Stimulated activated naive B cell treated with anti-CD40 and anti-IgM and Interleukin-4, amounts not matched to agents 10 μg/mL and 1 μg/mL and 100 μg/mL, for 72 hours (primary cell): ENCODE results near the gene CEACAM1.
"Not testable (repeated sequence)": the region's sequence is repeated elsewhere in the genome, so short reads cannot be mapped to it uniquely, and the experiment has no call there.

Experiments
- ATAC-seq, 2 donors: fragments of 150-1000 bp; cut with Tn5 transposase; replicated peaks; 2 replicates each; pipeline ENCODE4 v1.10.0; 2021; ENCODE audit warnings: moderate library complexity in 1 of 2
- DNase-seq: peaks from one replicate; pipeline ENCODE4 v3.0.0; 2021
- H3K27ac Mint-ChIP-seq: one replicate; pipeline ENCODE4 v1.8.0; 2022; ENCODE audit warnings: mild to moderate bottlenecking, mixed read lengths
- H3K27me3 Mint-ChIP-seq, 2 donors: one replicate each; pipeline ENCODE4 v1.8.0; 2022; ENCODE audit warnings: mixed read lengths in 2 of 2
- H3K36me3 Mint-ChIP-seq, 2 donors: one replicate each; pipeline ENCODE4 v1.8.0; 2022; ENCODE audit warnings: mixed read lengths in 2 of 2, mild to moderate bottlenecking in 1 of 2
- H3K4me1 Mint-ChIP-seq, 2 donors: one replicate each; pipeline ENCODE4 v1.8.0; 2022; ENCODE audit warnings: mixed read lengths in 2 of 2, mild to moderate bottlenecking in 1 of 2
- H3K4me3 Mint-ChIP-seq, 2 donors: one replicate each; pipeline ENCODE4 v1.8.0; 2022; ENCODE audit warnings: mild to moderate bottlenecking in 2 of 2, mixed read lengths in 2 of 2, moderate library complexity in 1 of 2
- H3K9me3 Mint-ChIP-seq, 2 donors: one replicate each; pipeline ENCODE4 v1.8.0; 2022; ENCODE audit warnings: mixed read lengths in 2 of 2, mild to moderate bottlenecking in 1 of 2

Gene CEACAM1

GRCh38 chr19:42555801-42556200 lies 27.5 kb upstream of the CEACAM1 start:
- Mint-ChIP-seq H3K27ac (no peak overlapping the region), H3K4me3 (no peak overlapping the region), H3K4me1 (peaks cover 21 to 41% of the 10 kb centered on the region in 2 donors), H3K27me3 (peaks cover 57 to 88% of the 10 kb centered on the region in 2 donors), H3K9me3 (peaks cover 3 to 6% of the 10 kb centered on the region in 2 donors), H3K36me3 (peaks cover 0 to 1% of the 10 kb centered on the region in 2 donors)
- DNase-seq (no peak), ATAC-seq (peak in 1 of 2 donors; percentile 7)

- Mint-ChIP-seq H3K27ac (no peak overlapping the region), H3K4me3 (no peak overlapping the region), H3K9me3 (peaks cover 3 to 6% of the 10 kb centered on the region in 2 donors), H3K36me3 (peaks cover 0 to 1% of the 10 kb centered on the region in 2 donors), H3K27me3 (peaks cover 57 to 88% of the 10 kb centered on the region in 2 donors), H3K4me1 (peaks cover 21 to 41% of the 10 kb centered on the region in 2 donors)
- ATAC-seq (peak; percentile 51 to 60), DNase-seq (no peak)
Observed at GRCh38 chr19:42555317-42555716, 27.0 kb upstream of the CEACAM1 start.

GRCh38 chr19:42554046-42554575 lies 25.8 kb upstream of the CEACAM1 start:
- Mint-ChIP-seq H3K4me1 (peaks cover 21 to 41% of the 10 kb centered on the region in 2 donors), H3K36me3 (peaks cover 4 to 8% of the 10 kb centered on the region in 2 donors), H3K4me3 (no peak overlapping the region), H3K27me3 (peaks cover 63 to 87% of the 10 kb centered on the region in 2 donors), H3K9me3 (peaks cover 8 to 11% of the 10 kb centered on the region in 2 donors), H3K27ac (no peak overlapping the region)
- DNase-seq (no peak), ATAC-seq (no peak)

- peak overlapping the region in 1 of 2 donors; percentile 28 for H3K4me3 Mint-ChIP-seq
- no peak overlapping the region for H3K27ac Mint-ChIP-seq
- ATAC-seq (peak; percentile 72 to 78), DNase-seq (no peak)
- H3K4me1 Mint-ChIP-seq, result peaks cover 21 to 41% of the 10 kb centered on the region in 2 donors
- peaks cover 65 to 81% of the 10 kb centered on the region in 2 donors for H3K27me3 Mint-ChIP-seq
- H3K36me3 Mint-ChIP-seq, result peaks cover 4 to 13% of the 10 kb centered on the region in 2 donors
- H3K9me3 Mint-ChIP-seq, result peaks cover 14 to 15% of the 10 kb centered on the region in 2 donors
Observed at GRCh38 chr19:42553292-42554045, 25.2 kb upstream of the CEACAM1 start.

- H3K27ac Mint-ChIP-seq, result no peak overlapping the region
- peaks cover 64 to 77% of the 10 kb centered on the region in 2 donors for H3K27me3 Mint-ChIP-seq
- H3K9me3 Mint-ChIP-seq, result peaks cover 14 to 15% of the 10 kb centered on the region in 2 donors
- peaks cover 4 to 13% of the 10 kb centered on the region in 2 donors for H3K36me3 Mint-ChIP-seq
- peaks cover 21 to 41% of the 10 kb centered on the region in 2 donors for H3K4me1 Mint-ChIP-seq
- H3K4me3 Mint-ChIP-seq, result no peak overlapping the region
- DNase-seq (no peak), ATAC-seq (no peak)
Observed at GRCh38 chr19:42552086-42553065, 24.1 kb upstream of the CEACAM1 start.

GRCh38 chr19:42550521-42550920 lies 22.2 kb upstream of the CEACAM1 start:
- H3K27ac Mint-ChIP-seq, result peak overlapping the region; percentile 56
- H3K9me3 Mint-ChIP-seq, result peaks cover 14 to 15% of the 10 kb centered on the region in 2 donors
- peaks cover 12 to 32% of the 10 kb centered on the region in 2 donors for H3K4me1 Mint-ChIP-seq
- H3K36me3 Mint-ChIP-seq, result peaks cover 6 to 13% of the 10 kb centered on the region in 2 donors
- H3K27me3 Mint-ChIP-seq, result peaks cover 59 to 78% of the 10 kb centered on the region in 2 donors
- DNase-seq, ATAC-seq, H3K4me3 Mint-ChIP-seq: not testable (repeated sequence)

GRCh38 chr19:42549067-42549466 lies 20.8 kb upstream of the CEACAM1 start:
- not testable (repeated sequence) for H3K4me3 Mint-ChIP-seq, H3K27ac Mint-ChIP-seq, ATAC-seq, DNase-seq
- peaks cover 6 to 13% of the 10 kb centered on the region in 2 donors for H3K36me3 Mint-ChIP-seq
- peaks cover 14 to 15% of the 10 kb centered on the region in 2 donors for H3K9me3 Mint-ChIP-seq
- H3K4me1 Mint-ChIP-seq, result peaks cover 5 to 20% of the 10 kb centered on the region in 2 donors
- peaks cover 53 to 67% of the 10 kb centered on the region in 2 donors for H3K27me3 Mint-ChIP-seq

- peaks cover under 1 to 15% of the 10 kb centered on the region in 2 donors for H3K4me1 Mint-ChIP-seq
Observed at GRCh38 chr19:42548552-42548951, 20.3 kb upstream of the CEACAM1 start.

GRCh38 chr19:42547929-42548328 lies 19.6 kb upstream of the CEACAM1 start:
- DNase-seq (no peak), ATAC-seq (no peak)
- peaks cover 58 to 67% of the 10 kb centered on the region in 2 donors for H3K27me3 Mint-ChIP-seq
- no peak overlapping the region for H3K27ac Mint-ChIP-seq
- H3K4me1 Mint-ChIP-seq, result peaks cover 0 to 8% of the 10 kb centered on the region in 2 donors
- H3K36me3 Mint-ChIP-seq, result peaks cover 6 to 13% of the 10 kb centered on the region in 2 donors
- no peak overlapping the region for H3K4me3 Mint-ChIP-seq
- peaks cover 14 to 15% of the 10 kb centered on the region in 2 donors for H3K9me3 Mint-ChIP-seq

More at GRCh38 chr19:42548552-42548951, 20.3 kb upstream of the CEACAM1 start:
- peaks cover 53 to 63% of the 10 kb centered on the region in 2 donors for H3K27me3 Mint-ChIP-seq
- ATAC-seq, result no peak
- H3K4me3 Mint-ChIP-seq, result no peak overlapping the region
- H3K9me3 Mint-ChIP-seq, result peaks cover 14 to 15% of the 10 kb centered on the region in 2 donors
- H3K27ac Mint-ChIP-seq, result no peak overlapping the region
- peaks cover 6 to 13% of the 10 kb centered on the region in 2 donors for H3K36me3 Mint-ChIP-seq
- DNase-seq, result no peak

- Mint-ChIP-seq H3K9me3 (peaks cover 14 to 15% of the 10 kb centered on the region in 2 donors), H3K27ac (no peak overlapping the region), H3K4me3 (no peak overlapping the region), H3K4me1 (peaks cover 0 to 2% of the 10 kb centered on the region in 2 donors), H3K27me3 (peaks cover 55 to 63% of the 10 kb centered on the region in 2 donors), H3K36me3 (peaks cover 6 to 13% of the 10 kb centered on the region in 2 donors)
- DNase-seq (no peak), ATAC-seq (no peak)
Observed at GRCh38 chr19:42546831-42547500, 18.7 kb upstream of the CEACAM1 start.

GRCh38 chr19:42544146-42544545 lies 15.9 kb upstream of the CEACAM1 start:
- H3K36me3 Mint-ChIP-seq, result peaks cover 2 to 5% of the 10 kb centered on the region in 2 donors
- H3K27ac Mint-ChIP-seq, result no peak overlapping the region
- H3K27me3 Mint-ChIP-seq, result peaks cover 34 to 58% of the 10 kb centered on the region in 2 donors
- no peak for DNase-seq
- no peaks in the 10 kb centered on the region for H3K4me1 Mint-ChIP-seq
- peaks cover 5 to 6% of the 10 kb centered on the region in 2 donors for H3K9me3 Mint-ChIP-seq
- ATAC-seq, result no peak
- no peak overlapping the region for H3K4me3 Mint-ChIP-seq

- ATAC-seq (no peak), DNase-seq (no peak)
- no peaks in the 10 kb centered on the region for H3K9me3 Mint-ChIP-seq
- no peak overlapping the region for H3K27ac Mint-ChIP-seq
- H3K4me3 Mint-ChIP-seq, result no peak overlapping the region
- H3K36me3 Mint-ChIP-seq, result peaks cover 0 to 2% of the 10 kb centered on the region in 2 donors
- no peaks in the 10 kb centered on the region for H3K4me1 Mint-ChIP-seq
- H3K27me3 Mint-ChIP-seq, result peaks cover 31 to 60% of the 10 kb centered on the region in 2 donors
Observed at GRCh38 chr19:42542791-42543190, 14.5 kb upstream of the CEACAM1 start.

- DNase-seq, result no peak
- Mint-ChIP-seq H3K4me1 (no peaks in the 10 kb centered on the region), H3K4me3 (no peak overlapping the region), H3K27me3 (peaks cover 11 to 37% of the 10 kb centered on the region in 2 donors), H3K36me3 (no peaks in the 10 kb centered on the region), H3K9me3 (no peaks in the 10 kb centered on the region), H3K27ac (no peak overlapping the region)
- ATAC-seq, result no peak
Observed at GRCh38 chr19:42540071-42540553, 11.8 kb upstream of the CEACAM1 start.
